ENCODE data around the gene GPN1. TPM values are rescaled to one million over a fixed set of nuclear protein-coding genes. Genes with fewer than 3 reads are reported as not detected.
"Not testable (repeated sequence)": the region's sequence is repeated elsewhere in the genome, so short reads cannot be mapped to it uniquely, and the experiment has no call there.

Gene GPN1
- total and polyA plus RNA-seq, 2 of the 8 experiments (the other 6 are each of a cell fraction or from before 2014, with no cell fraction given) = 38.7 to 43.5 TPM

- H2AFZ ChIP-seq (ENCODE audit: low read length); H3K4me1 ChIP-seq (replicated peaks in 1 of 4; ENCODE audit: control insufficient read depth in 3 of 4, insufficient read depth in 4 of 4, low read length in 3 of 4); H2BK15ac ChIP-seq (ENCODE audit: low read length); H2BK5ac ChIP-seq (ENCODE audit: low read depth, low read length); H3K79me1 ChIP-seq (ENCODE audit: low read depth, low read length); FAIRE-seq; H3K9ac ChIP-seq (replicated peaks in 1 of 4; ENCODE audit: extremely low read depth in 1 of 4, low read depth in 3 of 4, low read length in 3 of 4); CTCF ChIA-PET (ENCODE audit: partially characterized antibody); H2AK5ac ChIP-seq (ENCODE audit: low read depth, low read length); H2BK20ac ChIP-seq (ENCODE audit: low read length); H3K27me3 ChIP-seq (replicated peaks in 1 of 4; ENCODE audit: control insufficient read depth in 3 of 4, extremely low read depth in 1 of 4, insufficient read depth in 3 of 4, low read length in 3 of 4); H2BK120ac ChIP-seq (replicated peaks; ENCODE audit: low read depth, low read length); DNase-seq (ENCODE audit: low read depth in 1 of 2, low spot score in 2 of 2); H3K23ac ChIP-seq (ENCODE audit: insufficient read length); H3K56ac ChIP-seq (replicated peaks; ENCODE audit: insufficient read length, low read depth, low read length); H4K20me1 ChIP-seq (replicated peaks in 1 of 2; ENCODE audit: control insufficient read depth in 1 of 2, insufficient read depth in 2 of 2, low read length in 2 of 2); H2BK12ac ChIP-seq (ENCODE audit: low read depth, low read length); H3K23me2 ChIP-seq (ENCODE audit: low read depth, low read length); H4K91ac ChIP-seq (replicated peaks; ENCODE audit: insufficient read length, low read length); H3K4ac ChIP-seq (replicated peaks; ENCODE audit: insufficient read length, low read depth, low read length); H3K9me3 ChIP-seq (ENCODE audit: insufficient read depth in 2 of 2, low read depth in 1 of 2, low read length in 1 of 2); H4K8ac ChIP-seq (ENCODE audit: extremely low read depth, insufficient read depth, low read length); H3K4me3 ChIP-seq (ENCODE audit: extremely low read depth in 1 of 4, insufficient read depth in 2 of 4, low read depth in 3 of 4, low read length in 4 of 4); H3K4me2 ChIP-seq (ENCODE audit: insufficient read depth in 1 of 2, low read depth in 2 of 2, low read length in 2 of 2); H3K18ac ChIP-seq (ENCODE audit: extremely low read depth, low read length); H3K27ac ChIP-seq (ENCODE audit: low read depth, low read length); H3K14ac ChIP-seq (ENCODE audit: insufficient read length); H4K5ac ChIP-seq (ENCODE audit: insufficient read length, low read depth, low read length): not testable (repeated sequence)
- POLR2A ChIA-PET (ENCODE audit: partially characterized antibody) = interaction anchor here (1.3 to 1.5 kb wide), 3 partner anchors 9 to 40 kb away, joined by 3 to 4 read pairs (median 3); no protein-coding TSS in a partner anchor
- 89% methylated on average over 3 of the region's 3 CpGs; no CpG with 5 or more reads in 1 of the 2 experiments for WGBS, 2 experiments (ENCODE audit: extremely low coverage in 1 of 2, insufficient coverage in 1 of 2, insufficient read length in 1 of 2, insufficient replicate concordance in 2 of 2, low coverage in 1 of 2, low lambda C conversion rate in 2 of 2, missing lambda C conversion rate in 1 of 2)
- Histone ChIP-seq H3K36me3 (ENCODE audit: control insufficient read depth in 2 of 4, insufficient read depth in 4 of 4, low read length in 3 of 4) (peaks cover 6 to 29% (median 9%) of the 10 kb centered on the region in 4 experiments; a peak in 7 of 8 replicates), H3K79me2 (ENCODE audit: control insufficient read depth in 1 of 2, insufficient read depth in 2 of 2, low read length in 2 of 2) (peaks cover 0 to 14% of the 10 kb centered on the region in 2 experiments; a peak in 2 of 4 replicates)
Observed at GRCh38 chr2:27626921-27627320, 1.9 kb upstream of the GPN1 start.
